ENCODE data around the gene SLC13A1.

DNA sequence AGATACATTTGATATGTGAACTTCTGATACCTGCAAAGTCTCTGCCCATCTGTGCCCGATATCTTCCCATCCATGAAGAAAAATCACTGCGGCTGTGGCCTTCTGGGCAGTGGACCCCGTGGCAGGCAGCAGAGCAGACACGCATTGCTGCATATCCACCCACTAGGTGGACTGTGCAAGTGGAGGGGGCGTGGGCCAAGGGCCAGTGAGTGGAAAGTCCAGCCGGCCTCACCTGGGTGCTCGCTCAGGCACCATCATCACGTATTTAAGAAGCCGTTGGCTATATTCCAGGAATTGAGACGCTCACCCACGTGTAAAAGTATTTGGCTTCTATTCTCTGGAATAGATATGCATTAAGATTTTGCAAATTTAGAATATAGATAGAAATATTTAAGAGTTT, 30.8 kb upstream of the SLC13A1 start:
- TF ChIP-seq RELA (IDR thresholded peaks at IDR 0.05; ENCODE audit: borderline replicate concordance, partially characterized antibody) (no peak), ATF7 (IDR thresholded peaks at IDR 0.05; ENCODE audit: low read depth) (no peak), TCF3 (IDR thresholded peaks at IDR 0.05; ENCODE audit: borderline replicate concordance, insufficient read depth, low read depth, low read length) (no peak), RAD21 (IDR thresholded peaks at IDR 0.05; ENCODE audit: insufficient read depth, low read depth, low read length) (no peak), NR2C2 (IDR thresholded peaks at IDR 0.05; ENCODE audit: borderline replicate concordance, control insufficient read depth, insufficient read length, low read depth) (no peak)
- TF ChIP-seq, protein P1, sequence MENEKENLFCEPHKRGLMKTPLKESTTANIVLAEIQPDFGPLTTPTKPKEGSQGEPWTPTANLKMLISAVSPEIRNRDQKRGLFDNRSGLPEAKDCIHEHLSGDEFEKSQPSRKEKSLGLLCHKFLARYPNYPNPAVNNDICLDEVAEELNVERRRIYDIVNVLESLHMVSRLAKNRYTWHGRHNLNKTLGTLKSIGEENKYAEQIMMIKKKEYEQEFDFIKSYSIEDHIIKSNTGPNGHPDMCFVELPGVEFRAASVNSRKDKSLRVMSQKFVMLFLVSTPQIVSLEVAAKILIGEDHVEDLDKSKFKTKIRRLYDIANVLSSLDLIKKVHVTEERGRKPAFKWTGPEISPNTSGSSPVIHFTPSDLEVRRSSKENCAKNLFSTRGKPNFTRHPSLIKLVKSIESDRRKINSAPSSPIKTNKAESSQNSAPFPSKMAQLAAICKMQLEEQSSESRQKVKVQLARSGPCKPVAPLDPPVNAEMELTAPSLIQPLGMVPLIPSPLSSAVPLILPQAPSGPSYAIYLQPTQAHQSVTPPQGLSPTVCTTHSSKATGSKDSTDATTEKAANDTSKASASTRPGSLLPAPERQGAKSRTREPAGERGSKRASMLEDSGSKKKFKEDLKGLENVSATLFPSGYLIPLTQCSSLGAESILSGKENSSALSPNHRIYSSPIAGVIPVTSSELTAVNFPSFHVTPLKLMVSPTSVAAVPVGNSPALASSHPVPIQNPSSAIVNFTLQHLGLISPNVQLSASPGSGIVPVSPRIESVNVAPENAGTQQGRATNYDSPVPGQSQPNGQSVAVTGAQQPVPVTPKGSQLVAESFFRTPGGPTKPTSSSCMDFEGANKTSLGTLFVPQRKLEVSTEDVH (IDR thresholded peaks at IDR 0.05; ENCODE audit: low read depth, partially characterized antibody) = no peak
- TF ChIP-seq, protein P2, sequence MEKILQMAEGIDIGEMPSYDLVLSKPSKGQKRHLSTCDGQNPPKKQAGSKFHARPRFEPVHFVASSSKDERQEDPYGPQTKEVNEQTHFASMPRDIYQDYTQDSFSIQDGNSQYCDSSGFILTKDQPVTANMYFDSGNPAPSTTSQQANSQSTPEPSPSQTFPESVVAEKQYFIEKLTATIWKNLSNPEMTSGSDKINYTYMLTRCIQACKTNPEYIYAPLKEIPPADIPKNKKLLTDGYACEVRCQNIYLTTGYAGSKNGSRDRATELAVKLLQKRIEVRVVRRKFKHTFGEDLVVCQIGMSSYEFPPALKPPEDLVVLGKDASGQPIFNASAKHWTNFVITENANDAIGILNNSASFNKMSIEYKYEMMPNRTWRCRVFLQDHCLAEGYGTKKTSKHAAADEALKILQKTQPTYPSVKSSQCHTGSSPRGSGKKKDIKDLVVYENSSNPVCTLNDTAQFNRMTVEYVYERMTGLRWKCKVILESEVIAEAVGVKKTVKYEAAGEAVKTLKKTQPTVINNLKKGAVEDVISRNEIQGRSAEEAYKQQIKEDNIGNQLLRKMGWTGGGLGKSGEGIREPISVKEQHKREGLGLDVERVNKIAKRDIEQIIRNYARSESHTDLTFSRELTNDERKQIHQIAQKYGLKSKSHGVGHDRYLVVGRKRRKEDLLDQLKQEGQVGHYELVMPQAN (conservative IDR thresholded peaks at IDR 0.05) = no peak

Data from GM12878 (cell line).